IMR-90 (cell line): ENCODE measurements around the gene POLD3. TPM values are rescaled to one million over a fixed set of nuclear protein-coding genes. Genes with fewer than 3 reads are reported as not detected.

Source experiments
- ATAC-seq: fragments of 200-7000 bp; cut with Tn5 transposase; 2 replicates; pipeline ENCODE4 v1.9.1; 2020; ENCODE audit warnings: low read depth, mild to moderate bottlenecking, moderate library complexity
- BruUV-seq: library from RNA; stranded (reverse); fragments of 400-500 nt; replicated peaks from 2 replicates; lab custom pipeline; 2021; lab: Mats Ljungman, UMichigan
- CTCF ChIA-PET: fragments of 300-600 bp; formaldehyde crosslinking; extraction: SDS; loops from one replicate; lab custom pipeline; 2021; ENCODE audit warnings: antibody characterized with exemption; lab: Yijun Ruan, JAX
- POLR2A ChIA-PET: fragments of 300-600 bp; sonication (Branson Sonifier 250); formaldehyde crosslinking; loops from one replicate; lab custom pipeline; 2022; ENCODE audit warnings: antibody characterized with exemption; ENCODE audit not compliant: unreplicated experiment; lab: Charles Lee
- DNase-seq: peaks from one replicate; pipeline ENCODE4 v3.0.0; 2013
- H2AFZ ChIP-seq: replicated peaks from 2 replicates; pipeline ENCODE3; 2013; ENCODE audit warnings: low read length, mild to moderate bottlenecking; ENCODE audit not compliant: poor library complexity
- H2AK5ac ChIP-seq: 2 replicates; pipeline ENCODE4 v1.6.1; 2013; ENCODE audit warnings: low read depth, low read length, inconsistent platforms
- H2AK9ac ChIP-seq: replicated peaks from 2 replicates; pipeline ENCODE3; 2013; ENCODE audit warnings: mild to moderate bottlenecking, low read depth, low read length, moderate library complexity; ENCODE audit not compliant: poor library complexity
- H2BK120ac ChIP-seq: 2 replicates; pipeline ENCODE4 v1.6.1; 2013; ENCODE audit warnings: low read depth, low read length, inconsistent platforms
- H2BK15ac ChIP-seq: 3 replicates; pipeline ENCODE4 v1.6.1; 2013; ENCODE audit warnings: low read depth, low read length, inconsistent platforms
- H2BK20ac ChIP-seq: 2 replicates; pipeline ENCODE4 v1.6.1; 2013; ENCODE audit warnings: low read depth, mild to moderate bottlenecking, inconsistent platforms, low read length, moderate library complexity
- H2BK5ac ChIP-seq: 2 replicates; pipeline ENCODE4 v1.6.1; 2013; ENCODE audit warnings: mild to moderate bottlenecking, low read depth, low read length, inconsistent platforms; ENCODE audit not compliant: poor library complexity, severe bottlenecking
- H3K14ac ChIP-seq: replicated peaks from 2 replicates; pipeline ENCODE4 v1.6.1; 2013; ENCODE audit warnings: low read depth, low read length, inconsistent platforms
- H3K18ac ChIP-seq: 2 replicates; pipeline ENCODE4 v1.6.1; 2013; ENCODE audit warnings: low read depth, low read length, control low read depth
- H3K23ac ChIP-seq: 2 replicates; pipeline ENCODE4 v1.6.1; 2013; ENCODE audit warnings: low read depth, low read length, inconsistent platforms
- H3K27ac ChIP-seq: 2 replicates; pipeline ENCODE4 v1.5.1; 2013; ENCODE audit warnings: mild to moderate bottlenecking, control low read depth, low read length; ENCODE audit not compliant: insufficient read depth
- H3K27me3 ChIP-seq: 2 replicates; pipeline ENCODE4 v1.6.1; 2013; ENCODE audit warnings: low read length; ENCODE audit not compliant: control insufficient read depth, insufficient read depth
- H3K36me3 ChIP-seq: 2 replicates; pipeline ENCODE4 v1.6.1; 2013; ENCODE audit warnings: low read length, mixed read lengths; ENCODE audit not compliant: control insufficient read depth, insufficient read depth
- H3K4ac ChIP-seq: 2 replicates; pipeline ENCODE4 v1.6.1; 2013; ENCODE audit warnings: low read depth, low read length, inconsistent platforms
- H3K4me1 ChIP-seq: 2 replicates; pipeline ENCODE4 v1.6.1; 2013; ENCODE audit warnings: low read length, mixed read lengths; ENCODE audit not compliant: control insufficient read depth, insufficient read depth
- H3K4me2 ChIP-seq: 2 replicates; pipeline ENCODE4 v1.6.1; 2013; ENCODE audit warnings: low read depth, mild to moderate bottlenecking, control low read depth, low read length, moderate library complexity
- H3K4me3 ChIP-seq: 2 replicates; pipeline ENCODE4 v1.5.1; 2013; ENCODE audit warnings: low read depth, mild to moderate bottlenecking, control low read depth, low read length, moderate library complexity; ENCODE audit not compliant: insufficient read depth
- H3K56ac ChIP-seq: 2 replicates; pipeline ENCODE4 v1.6.1; 2013; ENCODE audit warnings: low read length, inconsistent platforms; ENCODE audit not compliant: insufficient read depth; ENCODE audit errors: extremely low read depth
- H3K79me1 ChIP-seq, 2 experiments: 2 replicates each; pipeline ENCODE4 v1.6.1; 2013; ENCODE audit warnings: low read length in 2 of 2, inconsistent platforms in 1 of 2, low read depth in 1 of 2
- H3K9ac ChIP-seq: 2 replicates; pipeline ENCODE4 v1.6.1; 2013; ENCODE audit warnings: low read depth, low read length, control low read depth
- H3K9me1 ChIP-seq: 2 replicates; pipeline ENCODE4 v1.6.1; 2013; ENCODE audit warnings: low read length, inconsistent platforms; ENCODE audit not compliant: insufficient read depth
- H3K9me3 ChIP-seq: 2 replicates; pipeline ENCODE4 v1.6.1; 2013; ENCODE audit warnings: low read length; ENCODE audit not compliant: control insufficient read depth, insufficient read depth
- H4K20me1 ChIP-seq: 2 replicates; pipeline ENCODE4 v1.6.1; 2013; ENCODE audit warnings: low read length, inconsistent platforms; ENCODE audit not compliant: insufficient read depth
- H4K5ac ChIP-seq: 2 replicates; pipeline ENCODE4 v1.6.1; 2013; ENCODE audit warnings: mild to moderate bottlenecking, low read depth, low read length, control low read depth
- H4K8ac ChIP-seq, 2 experiments: 2 replicates each; pipeline ENCODE4 v1.6.1; 2013; ENCODE audit warnings: low read depth in 2 of 2, low read length in 2 of 2, control low read depth in 1 of 2, inconsistent platforms in 1 of 2
- H4K91ac ChIP-seq: 2 replicates; pipeline ENCODE4 v1.6.1; 2013; ENCODE audit warnings: low read depth, low read length, inconsistent platforms; ENCODE audit not compliant: insufficient read depth
- BHLHE40 ChIP-seq: fragments of 150-350 bp; IDR thresholded peaks from 2 replicates; pipeline ENCODE4 v1.6.1; 2016; ENCODE audit warnings: mild to moderate bottlenecking, low read depth, low read length
- CEBPB ChIP-seq: IDR thresholded peaks from 2 replicates; pipeline ENCODE4 v1.6.1; 2012; ENCODE audit warnings: low read depth, low read length, improper control_type of control experiment
- CTCF ChIP-seq: conservative IDR thresholded peaks from 2 replicates; pipeline ENCODE4 v1.5.1; 2012; ENCODE audit warnings: mild to moderate bottlenecking, low read depth, low read length, improper control_type of control experiment
- FOS ChIP-seq: fragments of 150-350 bp; IDR thresholded peaks from 2 replicates; pipeline ENCODE4 v1.6.1; 2016; ENCODE audit warnings: low read depth, low read length
- MAFK ChIP-seq: IDR thresholded peaks from 2 replicates; pipeline ENCODE4 v1.6.1; 2012; ENCODE audit warnings: low read depth, low read length, improper control_type of control experiment
- MAZ ChIP-seq: IDR thresholded peaks from 2 replicates; pipeline ENCODE4 v1.6.1; 2012; ENCODE audit warnings: low read depth, mild to moderate bottlenecking, low read length, improper control_type of control experiment, moderate library complexity, borderline replicate concordance
- MXI1 ChIP-seq: IDR thresholded peaks from 2 replicates; pipeline ENCODE4 v1.6.1; 2012; ENCODE audit warnings: low read depth, mild to moderate bottlenecking, low read length, moderate library complexity, borderline replicate concordance
- NFE2L2 ChIP-seq: fragments of 150-350 bp; IDR thresholded peaks from 2 replicates; pipeline ENCODE4 v1.6.1; 2016; ENCODE audit warnings: low read depth, mild to moderate bottlenecking, low read length
- POLR2A ChIP-seq: IDR thresholded peaks from 2 replicates; pipeline ENCODE4 v1.6.1; 2012; ENCODE audit warnings: mild to moderate bottlenecking, low read depth, low read length
- RCOR1 ChIP-seq: IDR thresholded peaks from 2 replicates; pipeline ENCODE4 v1.6.1; 2012; ENCODE audit warnings: mild to moderate bottlenecking, low read length, improper control_type of control experiment; ENCODE audit not compliant: insufficient replicate concordance
- RFX5 ChIP-seq: IDR thresholded peaks from 2 replicates; pipeline ENCODE4 v1.8.0; 2012; ENCODE audit warnings: low read depth, mild to moderate bottlenecking, low read length, moderate library complexity
- SMC3 ChIP-seq: fragments of 150-350 bp; IDR thresholded peaks from 2 replicates; pipeline ENCODE4 v1.6.1; 2016; ENCODE audit warnings: low read depth, mild to moderate bottlenecking, antibody characterized with exemption, low read length, moderate library complexity
- USF2 ChIP-seq: fragments of 150-350 bp; IDR thresholded peaks from 2 replicates; pipeline ENCODE4 v1.6.1; 2017; ENCODE audit warnings: mild to moderate bottlenecking, antibody characterized with exemption, low read length, low read depth
- WGBS, 2 experiments: methylation state at CpG; one replicate each; pipeline versions ENCODE4 v1.1.5 to v1.1.7; 2013; ENCODE audit warnings: missing lambda C conversion rate in 2 of 2; ENCODE audit not compliant: insufficient read length in 1 of 2; ENCODE audit errors: extremely low coverage in 2 of 2; 5-methylcytosine and 5-hydroxymethylcytosine counted together
- dilution Hi-C: fragments of 300-500 bp; cut with HindIII; formaldehyde crosslinking; loops from one replicate; pipeline ENCODE4 v1.14.3; 2018; ENCODE audit warnings: low sequenced_read_pairs; ENCODE audit not compliant: unreplicated experiment
- in situ Hi-C: fragments of 300-500 bp; cut with MboI; formaldehyde crosslinking; loops from 3 replicates; pipeline ENCODE4 v1.14.3; 2019; ENCODE audit warnings: low sequenced_read_pairs, inconsistent platforms, mixed read lengths
- intact Hi-C: fragments of 100-400 bp; cut with micrococcal nuclease; formaldehyde crosslinking; loops from 2 replicates; pipeline ENCODE4 v1.10.0; 2022
- polyA plus RNA-seq, 3 experiments: library from polyadenylated mRNA; depleted of rRNA; stranded (reverse); fragments of >200 nt; gene quantifications; 2 replicates each; pipeline ENCODE4 v1.2.3, GENCODE V29; 2012; ENCODE audit warnings: low replicate concordance in 1 of 3
- total RNA-seq: library from RNA; depleted of rRNA; stranded (reverse); fragments of >200 nt; gene quantifications from 2 replicates; pipeline ENCODE4 v1.2.3, GENCODE V29; 2012

The POLD3 gene
- total and polyA plus RNA-seq, 2 of the 4 experiments (the other 2 are of a cell fraction): 9.1 to 9.2 TPM

GRCh38 chr11:74678591-74679512 is 86.5 kb downstream of the POLD3 start (continued):
- TF ChIP-seq USF2: no peak

GRCh38 chr11:74679513-74679865 is 87.1 kb downstream of the POLD3 start:
- no peak overlapping the region for H3K14ac ChIP-seq
- no peaks in the 10 kb centered on the region for H4K20me1 ChIP-seq
- no peaks in the 10 kb centered on the region for H3K79me1 ChIP-seq
- H3K27me3 ChIP-seq: no peaks in the 10 kb centered on the region
- H2AK5ac ChIP-seq: peak overlapping the region; percentile 24
- H4K5ac ChIP-seq: peak overlapping the region; percentile 19; the same call in 1 of the 2 replicates
- no peak overlapping the region for H2AFZ ChIP-seq
- no peak overlapping the region for H3K56ac ChIP-seq
- H2BK120ac ChIP-seq: no peak overlapping the region
- no peak overlapping the region for H4K8ac ChIP-seq
- H3K9ac ChIP-seq: no peak overlapping the region
- H2BK20ac ChIP-seq: no peak overlapping the region
- H2AK9ac ChIP-seq: no peak overlapping the region
- no CpG with 5 or more reads among the region's 3 CpGs for WGBS, 2 experiments
- no peak overlapping the region for H3K4me3 ChIP-seq
- ChIA-PET POLR2A (no interaction called here), CTCF (no interaction called here)
- H3K9me3 ChIP-seq: no peaks in the 10 kb centered on the region; the same call in 1 of the 2 replicates
- peak overlapping the region; percentile 35; the same call in 1 of the 2 replicates for H4K91ac ChIP-seq
- no peak overlapping the region for H3K27ac ChIP-seq
- H3K36me3 ChIP-seq: no peaks in the 10 kb centered on the region
- H3K18ac ChIP-seq: 0 out of 2 replicates have a peak overlapping the region, but pooled peaks have one; percentile 47
- peaks cover 1% of the 10 kb centered on the region for H3K9me1 ChIP-seq
- dilution Hi-C loops (no loop called here), in situ Hi-C loops (no loop called here), intact Hi-C loops (no loop called here)
- no TSS peak for BruUV-seq
- H2BK15ac ChIP-seq: peak overlapping the region; percentile 17; the same call in 1 of the 3 replicates
- H2BK5ac ChIP-seq: no peak overlapping the region
- no peak overlapping the region for H3K4ac ChIP-seq
- H3K4me2 ChIP-seq: no peak overlapping the region
- peaks cover 10% of the 10 kb centered on the region for H3K4me1 ChIP-seq
- no peak for ATAC-seq
- no peak overlapping the region for H3K23ac ChIP-seq
- no peak for DNase-seq
- TF ChIP-seq RFX5 (no peak), POLR2A (no peak), USF2 (no peak), MAFK (no peak), BHLHE40 (no peak), NFE2L2 (no peak), MAZ (no peak), SMC3 (no peak), RCOR1 (no peak), MXI1 (no peak), CEBPB (no peak), CTCF (no peak), FOS (no peak)
